Smooth muscle cell (in vitro differentiated cells): ENCODE results near the gene SUPT3H. TPM values are rescaled to one million over a fixed set of nuclear protein-coding genes. Genes with fewer than 3 reads are reported as not detected.

Experiments
- DNase-seq: peaks from one replicate; lab custom pipeline; 2025; ENCODE audit not compliant: unreplicated experiment; lab: John Stamatoyannopoulos, UW
- H2AFZ ChIP-seq: fragments of 200-600 bp; sonication (generic); 2 replicates; pipeline ENCODE4 v1.6.0; 2016; ENCODE audit warnings: antibody characterized with exemption, low read depth, mild to moderate bottlenecking
- H3F3A ChIP-seq: fragments of 200-600 bp; sonication (generic); 2 replicates; pipeline ENCODE4 v1.6.0; 2017; ENCODE audit warnings: antibody characterized with exemption, low read depth
- H3K27ac ChIP-seq: fragments of 200-600 bp; sonication (generic); 2 replicates; pipeline ENCODE4 v1.5.1; 2016; ENCODE audit warnings: low read depth, mild to moderate bottlenecking
- H3K27me3 ChIP-seq: fragments of 200-600 bp; sonication (generic); 2 replicates; pipeline ENCODE4 v1.6.1; 2016; ENCODE audit warnings: low read depth, mild to moderate bottlenecking
- H3K36me3 ChIP-seq: fragments of 200-600 bp; sonication (generic); 2 replicates; pipeline ENCODE4 v1.5.1; 2016; ENCODE audit warnings: low read depth
- H3K4me1 ChIP-seq: fragments of 200-600 bp; sonication (generic); 2 replicates; pipeline ENCODE4 v1.5.1; 2016; ENCODE audit warnings: low read depth
- H3K4me2 ChIP-seq: fragments of 200-600 bp; sonication (generic); 2 replicates; pipeline ENCODE4 v1.6.0; 2016; ENCODE audit warnings: mild to moderate bottlenecking
- H3K4me3 ChIP-seq: fragments of 200-600 bp; sonication (generic); 2 replicates; pipeline ENCODE4 v1.5.1; 2016; ENCODE audit warnings: mild to moderate bottlenecking
- H3K79me2 ChIP-seq: fragments of 200-600 bp; sonication (generic); 2 replicates; pipeline ENCODE4 v1.6.0; 2016; ENCODE audit warnings: low read depth, mild to moderate bottlenecking
- H3K9ac ChIP-seq: fragments of 200-600 bp; sonication (generic); 2 replicates; pipeline ENCODE4 v1.6.0; 2016; ENCODE audit warnings: low read depth
- H3K9me3 ChIP-seq: fragments of 200-600 bp; sonication (generic); replicated peaks from 2 replicates; pipeline ENCODE4 v1.5.1; 2016; ENCODE audit warnings: low read depth
- H4K20me1 ChIP-seq: fragments of 200-600 bp; sonication (generic); 2 replicates; pipeline ENCODE4 v1.6.0; 2016; ENCODE audit warnings: low read depth
- WGBS: methylation state at CpG from one replicate; pipeline ENCODE4 v1.1.7; 2016; ENCODE audit warnings: low lambda C conversion rate; 5-methylcytosine and 5-hydroxymethylcytosine counted together
- polyA plus RNA-seq: library from polyadenylated mRNA; unstranded; fragments of >200 nt; fragmentation: Nextera tagmentation; extraction: Ambion mirVana; gene quantifications from 2 replicates; pipeline ENCODE4 v1.2.1, GENCODE V29; 2016
- total RNA-seq: library from RNA; depleted of rRNA; stranded (reverse); fragments of >200 nt; gene quantifications from 2 replicates; pipeline ENCODE4 v1.2.3, GENCODE V29; 2014
- TF ChIP-seq, protein P1 (sequence below): fragments of 200-600 bp; sonication (generic); IDR thresholded peaks from 2 replicates; pipeline ENCODE4 v1.5.1; 2017; ENCODE audit warnings: borderline replicate concordance, mild to moderate bottlenecking, antibody characterized with exemption; ENCODE audit not compliant: insufficient read depth, poor library complexity, severe bottlenecking

SUPT3H gene
- total and polyA plus RNA-seq, 2 experiments from 2014 or later = 19.4 to 22.9 TPM

DNA sequence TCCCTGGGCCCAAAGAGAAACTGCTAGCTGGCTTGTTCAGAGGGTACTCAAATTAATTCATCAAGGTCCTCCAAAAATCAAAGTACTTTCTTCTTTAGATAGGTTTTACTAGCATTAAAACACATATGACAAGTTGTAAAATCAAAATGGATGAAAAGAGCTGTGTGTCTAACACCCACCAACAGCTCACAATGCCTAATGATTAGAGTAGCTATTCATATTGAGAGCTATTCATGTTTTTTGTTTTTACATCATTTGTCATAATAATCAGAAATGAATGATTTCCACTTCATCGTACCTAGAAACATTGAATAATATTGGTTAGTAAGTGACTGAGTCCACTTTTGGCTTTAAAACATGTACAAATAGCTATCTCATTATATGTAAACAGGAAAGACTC, 339.5 kb downstream of the SUPT3H start:
- Histone ChIP-seq H2AFZ (no peak overlapping the region), H3K27ac (no peak overlapping the region), H3K36me3 (no peaks in the 10 kb centered on the region), H3K4me1 (peaks cover 10% of the 10 kb centered on the region), H3K79me2 (no peaks in the 10 kb centered on the region), H3K9me3 (no peaks in the 10 kb centered on the region), H3F3A (no peaks in the 10 kb centered on the region), H3K4me3 (no peak overlapping the region), H3K9ac (no peak overlapping the region), H3K27me3 (no peaks in the 10 kb centered on the region), H4K20me1 (no peaks in the 10 kb centered on the region), H3K4me2 (no peak overlapping the region)
- no peak for DNase-seq
- WGBS = 95% methylated on average over 1 of the region's 1 CpG
- TF ChIP-seq, protein P1, sequence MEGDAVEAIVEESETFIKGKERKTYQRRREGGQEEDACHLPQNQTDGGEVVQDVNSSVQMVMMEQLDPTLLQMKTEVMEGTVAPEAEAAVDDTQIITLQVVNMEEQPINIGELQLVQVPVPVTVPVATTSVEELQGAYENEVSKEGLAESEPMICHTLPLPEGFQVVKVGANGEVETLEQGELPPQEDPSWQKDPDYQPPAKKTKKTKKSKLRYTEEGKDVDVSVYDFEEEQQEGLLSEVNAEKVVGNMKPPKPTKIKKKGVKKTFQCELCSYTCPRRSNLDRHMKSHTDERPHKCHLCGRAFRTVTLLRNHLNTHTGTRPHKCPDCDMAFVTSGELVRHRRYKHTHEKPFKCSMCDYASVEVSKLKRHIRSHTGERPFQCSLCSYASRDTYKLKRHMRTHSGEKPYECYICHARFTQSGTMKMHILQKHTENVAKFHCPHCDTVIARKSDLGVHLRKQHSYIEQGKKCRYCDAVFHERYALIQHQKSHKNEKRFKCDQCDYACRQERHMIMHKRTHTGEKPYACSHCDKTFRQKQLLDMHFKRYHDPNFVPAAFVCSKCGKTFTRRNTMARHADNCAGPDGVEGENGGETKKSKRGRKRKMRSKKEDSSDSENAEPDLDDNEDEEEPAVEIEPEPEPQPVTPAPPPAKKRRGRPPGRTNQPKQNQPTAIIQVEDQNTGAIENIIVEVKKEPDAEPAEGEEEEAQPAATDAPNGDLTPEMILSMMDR = no peak

DNA sequence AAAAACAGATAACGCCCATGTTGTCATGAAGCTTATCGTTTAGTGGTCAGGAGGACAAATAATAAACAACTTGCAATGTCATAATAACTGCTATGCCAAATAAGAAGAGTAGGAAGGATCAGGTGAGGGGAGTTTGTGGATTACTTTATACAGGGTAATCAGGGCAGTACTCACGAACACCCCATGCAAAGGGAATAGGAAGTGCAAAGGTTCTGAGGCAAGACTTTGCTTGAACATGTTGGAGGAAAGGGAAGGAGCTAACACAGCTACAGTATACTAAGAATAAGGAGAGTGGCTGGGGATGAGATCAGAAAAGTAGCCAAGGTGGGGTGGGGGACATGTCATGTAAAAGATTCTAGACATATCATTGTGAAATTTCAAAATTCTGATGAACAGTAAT, 341.6 kb downstream of the SUPT3H start:
- TF ChIP-seq, protein P1 = no peak
- WGBS = 96% methylated on average over 3 of the region's 3 CpGs
- no peaks in the 10 kb centered on the region for H3F3A ChIP-seq

DNA sequence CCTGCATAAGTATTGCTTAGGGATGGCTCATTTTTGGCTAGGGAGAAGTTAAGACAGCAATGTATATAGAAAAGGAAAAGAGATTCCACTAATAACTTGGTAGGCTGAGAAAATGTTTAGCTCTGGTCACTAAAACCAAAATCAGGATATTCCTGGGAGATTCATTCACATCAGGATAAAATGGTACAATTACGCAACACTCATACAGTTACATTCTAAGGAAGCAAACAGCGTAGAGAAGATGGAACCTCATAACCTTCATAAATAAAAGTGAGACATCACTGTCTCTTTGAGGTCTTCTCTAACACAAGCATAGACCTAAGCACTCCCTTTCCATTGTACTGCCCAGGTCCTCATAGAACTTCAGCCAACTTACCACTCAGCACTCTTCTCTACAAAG, 345.3 kb downstream of the SUPT3H start:
- no peak overlapping the region for H3K4me3 ChIP-seq
- no peak overlapping the region for H2AFZ ChIP-seq
- no peak overlapping the region for H3K9ac ChIP-seq
- 100% methylated on average over 2 of the region's 2 CpGs for WGBS
- peaks cover 4% of the 10 kb centered on the region for H3K4me1 ChIP-seq
- no peaks in the 10 kb centered on the region for H3K27me3 ChIP-seq
- no peaks in the 10 kb centered on the region for H4K20me1 ChIP-seq
- H3K79me2 ChIP-seq = no peaks in the 10 kb centered on the region
- no peaks in the 10 kb centered on the region for H3F3A ChIP-seq
- no peak overlapping the region for H3K4me2 ChIP-seq
- no peaks in the 10 kb centered on the region for H3K9me3 ChIP-seq
- no peaks in the 10 kb centered on the region for H3K36me3 ChIP-seq
- no peak overlapping the region for H3K27ac ChIP-seq
- TF ChIP-seq, protein P1 = no peak
- no peak for DNase-seq

More for the DNA sequence above, 341.6 kb downstream of the SUPT3H start:
- Histone ChIP-seq H3K9me3 (no peaks in the 10 kb centered on the region), H3K9ac (no peak overlapping the region), H3K4me3 (no peak overlapping the region), H3K36me3 (no peaks in the 10 kb centered on the region), H3K4me1 (peaks cover 6% of the 10 kb centered on the region), H3K27ac (no peak overlapping the region), H2AFZ (no peak overlapping the region), H3K27me3 (no peaks in the 10 kb centered on the region), H3K4me2 (no peak overlapping the region), H3K79me2 (no peaks in the 10 kb centered on the region), H4K20me1 (no peaks in the 10 kb centered on the region)
- DNase-seq = no peak

DNA sequence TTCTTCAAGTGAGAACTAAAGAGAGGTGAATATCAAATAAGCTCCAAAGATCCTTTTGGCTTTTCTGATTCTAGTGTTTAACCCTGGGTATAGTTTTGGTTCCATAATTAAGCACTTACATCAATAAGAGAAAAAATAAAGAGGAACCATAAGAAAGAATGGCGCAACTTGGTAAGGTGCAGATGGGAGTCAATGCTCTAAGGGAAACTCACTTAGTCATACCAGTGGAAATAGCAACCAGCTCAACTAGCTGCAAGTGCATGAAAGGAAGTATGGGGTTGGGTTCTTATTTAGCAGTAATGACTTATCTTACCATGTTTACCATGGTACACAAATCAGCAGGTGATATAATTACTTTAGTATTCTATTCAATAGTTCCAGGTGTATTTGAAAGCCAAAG, 346.1 kb downstream of the SUPT3H start:
- no peak overlapping the region for H3K27ac ChIP-seq
- no peak for DNase-seq
- no peaks in the 10 kb centered on the region for H3F3A ChIP-seq
- no peaks in the 10 kb centered on the region for H3K36me3 ChIP-seq
- TF ChIP-seq, protein P1 = no peak
- no peaks in the 10 kb centered on the region for H4K20me1 ChIP-seq
- H2AFZ ChIP-seq = no peak overlapping the region
- 93% methylated on average over 1 of the region's 1 CpG for WGBS
- no peaks in the 10 kb centered on the region for H3K79me2 ChIP-seq
- peaks cover 4% of the 10 kb centered on the region for H3K4me1 ChIP-seq
- no peaks in the 10 kb centered on the region for H3K9me3 ChIP-seq
- H3K9ac ChIP-seq = no peak overlapping the region
- no peaks in the 10 kb centered on the region for H3K27me3 ChIP-seq
- no peak overlapping the region for H3K4me2 ChIP-seq
- H3K4me3 ChIP-seq = no peak overlapping the region
